CD1c-positive myeloid dendritic cell (primary cell): Measurements from ENCODE around the gene OR10G7.
"Not testable (repeated sequence)": the region's sequence is repeated elsewhere in the genome, so short reads cannot be mapped to it uniquely, and the experiment has no call there.

Experiments used
- DNase-seq: peaks from one replicate; pipeline ENCODE4 v3.0.0-alpha.2; 2016; ENCODE audit errors: extremely low spot score

The OR10G7 gene

DNA sequence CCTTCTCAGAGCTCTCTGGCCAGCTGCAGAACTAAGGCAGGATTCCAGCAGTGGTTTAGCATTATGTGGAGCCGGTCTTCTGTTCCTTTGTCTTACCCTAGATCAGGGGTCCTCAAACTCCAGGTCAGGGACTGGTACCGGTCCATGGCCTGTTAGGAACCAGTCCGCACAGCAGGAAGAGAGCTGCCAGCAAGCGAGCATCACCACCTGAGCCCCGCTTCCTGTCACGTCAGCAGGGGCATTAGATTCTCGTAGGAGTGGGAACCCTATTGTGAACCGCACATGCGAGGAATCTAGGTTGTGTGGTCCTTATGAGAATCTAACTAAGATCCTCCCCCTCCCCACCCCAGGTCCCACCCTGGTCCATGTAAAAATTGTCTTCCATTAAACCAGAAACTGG lies 1.6 kb downstream of the OR10G7 start:
- no peak for DNase-seq

DNA sequence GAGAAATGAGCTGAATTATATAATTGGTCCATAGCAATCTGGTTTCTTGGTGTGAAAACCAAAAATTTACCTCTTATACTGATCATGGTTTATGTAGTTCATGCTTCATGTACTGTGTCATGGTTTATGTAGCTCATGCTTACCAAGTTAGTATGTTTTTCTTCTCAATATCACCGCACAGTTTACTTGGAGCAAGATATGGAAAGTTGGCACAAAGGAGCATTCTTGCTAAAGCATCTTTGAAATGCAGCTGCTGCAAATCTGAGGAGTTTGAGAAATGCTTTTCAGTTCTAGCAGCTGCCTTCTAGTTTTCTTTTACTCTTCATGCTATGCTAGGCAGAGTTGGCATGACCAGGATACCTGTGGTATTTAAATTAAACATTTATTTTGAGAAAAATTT lies 4.5 kb downstream of the OR10G7 start:
- no peak for DNase-seq

DNA sequence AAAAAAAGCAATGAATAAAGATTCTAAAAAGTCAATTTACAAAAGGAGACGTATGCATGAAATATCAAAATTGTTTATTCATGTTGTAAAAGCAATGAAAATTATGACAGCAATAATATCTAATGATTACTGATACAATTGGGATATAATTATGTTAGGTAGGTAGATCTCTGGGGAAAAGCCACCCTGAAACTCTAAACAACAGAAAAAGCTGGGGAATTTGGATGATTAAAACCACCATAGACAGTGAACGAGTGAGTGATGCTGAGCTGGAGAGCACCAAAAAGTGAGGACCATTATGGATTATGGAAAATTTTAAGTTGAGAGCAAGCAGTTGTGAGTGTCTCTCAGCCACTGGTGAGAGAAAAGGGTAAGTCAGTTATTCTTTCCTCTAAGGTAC lies 14.6 kb downstream of the OR10G7 start, which contains the start of gene OR10G8:
TSS of gene OR10G8 (plus strand) at position 301 of the 400 bp plus-strand sequence. CDS start 2,825 bp downstream, outside the sequence.
- DNase-seq = no peak

DNA sequence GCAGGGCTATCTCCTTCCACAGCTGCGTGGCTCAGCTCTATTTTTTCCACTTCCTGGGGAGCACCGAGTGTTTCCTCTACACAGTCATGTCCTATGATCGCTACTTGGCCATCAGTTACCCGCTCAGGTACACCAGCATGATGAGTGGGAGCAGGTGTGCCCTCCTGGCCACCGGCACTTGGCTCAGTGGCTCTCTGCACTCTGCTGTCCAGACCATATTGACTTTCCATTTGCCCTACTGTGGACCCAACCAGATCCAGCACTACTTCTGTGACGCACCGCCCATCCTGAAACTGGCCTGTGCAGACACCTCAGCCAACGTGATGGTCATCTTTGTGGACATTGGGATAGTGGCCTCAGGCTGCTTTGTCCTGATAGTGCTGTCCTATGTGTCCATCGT lies 25.3 kb downstream of the OR10G7 start:
- not testable (repeated sequence) for DNase-seq

DNA sequence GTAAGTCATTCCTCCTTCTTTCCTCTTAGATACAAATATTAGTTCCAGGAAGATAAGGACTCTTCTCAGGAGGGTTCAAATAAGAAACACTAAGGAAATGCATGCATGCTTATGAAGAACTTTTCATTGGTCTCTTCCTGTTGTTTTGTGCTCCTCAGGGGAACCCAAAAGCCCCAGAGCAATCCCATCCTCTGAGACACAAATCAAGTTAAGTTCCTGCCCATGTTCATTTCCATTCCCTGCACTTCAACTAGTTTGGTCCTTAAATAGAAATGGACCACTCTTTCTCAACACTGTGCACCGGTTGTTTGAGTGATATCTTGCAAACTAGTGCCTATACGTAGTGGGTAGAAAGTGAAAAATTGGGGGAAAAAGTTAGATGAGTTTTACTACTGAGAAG lies 28.4 kb downstream of the OR10G7 start, which contains the start of gene OR10G4:
TSS of gene OR10G4 (plus strand) at position 301 of the 400 bp plus-strand sequence. CDS start 2,578 bp downstream, outside the sequence.
- DNase-seq = no peak

DNA sequence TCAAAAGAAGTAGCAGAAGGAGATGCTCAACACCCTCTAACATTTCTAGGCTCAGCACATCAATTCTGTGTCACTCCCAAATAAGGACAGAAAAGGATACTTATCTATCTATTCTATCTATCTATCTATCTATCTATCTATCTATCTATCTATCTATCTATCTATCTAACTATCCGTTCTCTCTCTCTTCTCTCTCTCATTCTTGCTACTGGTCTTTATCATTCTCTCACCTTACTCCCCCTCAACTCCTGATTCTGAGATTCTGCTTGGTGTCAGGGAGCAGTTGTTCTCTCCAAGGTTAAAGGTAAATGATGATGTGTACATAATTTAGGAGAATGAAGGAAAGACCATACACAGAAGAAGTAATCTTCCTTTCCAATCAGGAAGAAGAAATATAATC lies 46.0 kb downstream of the OR10G7 start, which contains the start of gene OR10G6:
TSS of gene OR10G6 (minus strand) at position 43 of the 400 bp plus-strand sequence. CDS start at position 43, 0 bp downstream.
- no peak for DNase-seq
